Smooth muscle cell (in vitro differentiated cells): ENCODE results near the gene KAT7. TPM values are rescaled to one million over a fixed set of nuclear protein-coding genes. Genes with fewer than 3 reads are reported as not detected.

Experiments used
- DNase-seq: peaks from one replicate; lab custom pipeline; 2025; ENCODE audit not compliant: unreplicated experiment; lab: John Stamatoyannopoulos, UW
- H2AFZ ChIP-seq: fragments of 200-600 bp; sonication (generic); 2 replicates; pipeline ENCODE4 v1.6.0; 2016; ENCODE audit warnings: antibody characterized with exemption, low read depth, mild to moderate bottlenecking
- H3F3A ChIP-seq: fragments of 200-600 bp; sonication (generic); 2 replicates; pipeline ENCODE4 v1.6.0; 2017; ENCODE audit warnings: antibody characterized with exemption, low read depth
- H3K27ac ChIP-seq: fragments of 200-600 bp; sonication (generic); 2 replicates; pipeline ENCODE4 v1.5.1; 2016; ENCODE audit warnings: low read depth, mild to moderate bottlenecking
- H3K27me3 ChIP-seq: fragments of 200-600 bp; sonication (generic); 2 replicates; pipeline ENCODE4 v1.6.1; 2016; ENCODE audit warnings: low read depth, mild to moderate bottlenecking
- H3K36me3 ChIP-seq: fragments of 200-600 bp; sonication (generic); 2 replicates; pipeline ENCODE4 v1.5.1; 2016; ENCODE audit warnings: low read depth
- H3K4me1 ChIP-seq: fragments of 200-600 bp; sonication (generic); 2 replicates; pipeline ENCODE4 v1.5.1; 2016; ENCODE audit warnings: low read depth
- H3K4me2 ChIP-seq: fragments of 200-600 bp; sonication (generic); 2 replicates; pipeline ENCODE4 v1.6.0; 2016; ENCODE audit warnings: mild to moderate bottlenecking
- H3K4me3 ChIP-seq: fragments of 200-600 bp; sonication (generic); 2 replicates; pipeline ENCODE4 v1.5.1; 2016; ENCODE audit warnings: mild to moderate bottlenecking
- H3K79me2 ChIP-seq: fragments of 200-600 bp; sonication (generic); 2 replicates; pipeline ENCODE4 v1.6.0; 2016; ENCODE audit warnings: low read depth, mild to moderate bottlenecking
- H3K9ac ChIP-seq: fragments of 200-600 bp; sonication (generic); 2 replicates; pipeline ENCODE4 v1.6.0; 2016; ENCODE audit warnings: low read depth
- H3K9me3 ChIP-seq: fragments of 200-600 bp; sonication (generic); replicated peaks from 2 replicates; pipeline ENCODE4 v1.5.1; 2016; ENCODE audit warnings: low read depth
- H4K20me1 ChIP-seq: fragments of 200-600 bp; sonication (generic); 2 replicates; pipeline ENCODE4 v1.6.0; 2016; ENCODE audit warnings: low read depth
- WGBS: methylation state at CpG from one replicate; pipeline ENCODE4 v1.1.7; 2016; ENCODE audit warnings: low lambda C conversion rate; 5-methylcytosine and 5-hydroxymethylcytosine counted together
- polyA plus RNA-seq: library from polyadenylated mRNA; unstranded; fragments of >200 nt; fragmentation: Nextera tagmentation; extraction: Ambion mirVana; gene quantifications from 2 replicates; pipeline ENCODE4 v1.2.1, GENCODE V29; 2016
- total RNA-seq: library from RNA; depleted of rRNA; stranded (reverse); fragments of >200 nt; gene quantifications from 2 replicates; pipeline ENCODE4 v1.2.3, GENCODE V29; 2014
- TF ChIP-seq, protein P1 (sequence below): fragments of 200-600 bp; sonication (generic); IDR thresholded peaks from 2 replicates; pipeline ENCODE4 v1.5.1; 2017; ENCODE audit warnings: borderline replicate concordance, mild to moderate bottlenecking, antibody characterized with exemption; ENCODE audit not compliant: insufficient read depth, poor library complexity, severe bottlenecking

KAT7 gene
- total and polyA plus RNA-seq, 2 experiments from 2014 or later: 21.7 to 32.0 TPM

DNA sequence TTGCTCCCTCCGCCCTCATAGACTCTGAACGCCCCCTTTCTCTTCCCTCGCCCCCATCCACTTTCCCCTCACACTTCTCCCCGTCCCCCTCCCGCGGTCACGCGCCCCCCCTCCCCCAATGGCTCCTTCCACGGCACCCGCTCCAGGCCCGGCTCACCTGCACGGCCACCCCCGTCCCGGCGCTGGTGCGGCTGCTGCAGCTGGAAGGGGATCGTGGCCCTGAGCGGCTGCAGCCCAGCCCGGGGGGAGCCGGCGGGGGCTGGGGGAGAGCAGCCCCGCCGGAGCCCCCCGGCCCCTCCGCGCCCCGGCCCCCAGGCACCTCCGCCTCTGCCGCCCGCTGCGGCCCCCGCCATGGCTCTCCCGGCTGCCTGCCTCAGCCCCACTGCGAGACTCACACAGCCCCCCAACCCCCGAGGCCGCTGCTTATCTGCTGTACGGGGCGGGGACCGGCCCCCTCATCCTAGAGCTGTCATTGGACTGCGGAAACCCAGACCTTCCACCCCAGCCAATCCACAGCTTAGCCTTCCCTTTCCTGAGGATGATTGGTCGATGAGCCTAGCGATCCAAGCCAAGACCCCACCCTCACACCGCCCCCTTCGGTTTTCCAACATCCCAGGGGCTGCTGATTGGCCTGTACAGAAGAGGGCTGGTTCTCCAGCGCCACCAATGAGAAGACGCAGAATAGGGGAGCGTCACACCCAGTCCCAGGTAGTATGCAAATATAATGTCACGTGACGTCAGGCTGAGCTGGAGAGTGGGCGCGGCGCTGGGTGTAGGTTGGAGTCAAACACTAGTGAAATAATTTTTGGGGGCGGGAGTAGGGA is 24.5 kb upstream of the KAT7 start, which contains the start of gene FAM117A:
FAM117A (minus strand) TSS at position 397 of the 824 bp plus-strand sequence; CDS start at position 353, 44 bp downstream.
- no peaks in the 10 kb centered on the region for H3K79me2 ChIP-seq
- H3K27me3 ChIP-seq: peaks cover 12% of the 10 kb centered on the region
- no peak within 1 kb of the TSS for H3K27ac ChIP-seq
- peak; percentile 78 for DNase-seq
- peaks cover 16% of the 10 kb centered on the region for H3K4me1 ChIP-seq
- H3K4me2 ChIP-seq: peak within 1 kb of the TSS; percentile 94
- WGBS: under 1% methylated on average over 22 of the region's 53 CpGs
- peak within 1 kb of the TSS; percentile 75 for H2AFZ ChIP-seq
- peak within 1 kb of the TSS; percentile 83 for H3K4me3 ChIP-seq
- TF ChIP-seq, protein P1, sequence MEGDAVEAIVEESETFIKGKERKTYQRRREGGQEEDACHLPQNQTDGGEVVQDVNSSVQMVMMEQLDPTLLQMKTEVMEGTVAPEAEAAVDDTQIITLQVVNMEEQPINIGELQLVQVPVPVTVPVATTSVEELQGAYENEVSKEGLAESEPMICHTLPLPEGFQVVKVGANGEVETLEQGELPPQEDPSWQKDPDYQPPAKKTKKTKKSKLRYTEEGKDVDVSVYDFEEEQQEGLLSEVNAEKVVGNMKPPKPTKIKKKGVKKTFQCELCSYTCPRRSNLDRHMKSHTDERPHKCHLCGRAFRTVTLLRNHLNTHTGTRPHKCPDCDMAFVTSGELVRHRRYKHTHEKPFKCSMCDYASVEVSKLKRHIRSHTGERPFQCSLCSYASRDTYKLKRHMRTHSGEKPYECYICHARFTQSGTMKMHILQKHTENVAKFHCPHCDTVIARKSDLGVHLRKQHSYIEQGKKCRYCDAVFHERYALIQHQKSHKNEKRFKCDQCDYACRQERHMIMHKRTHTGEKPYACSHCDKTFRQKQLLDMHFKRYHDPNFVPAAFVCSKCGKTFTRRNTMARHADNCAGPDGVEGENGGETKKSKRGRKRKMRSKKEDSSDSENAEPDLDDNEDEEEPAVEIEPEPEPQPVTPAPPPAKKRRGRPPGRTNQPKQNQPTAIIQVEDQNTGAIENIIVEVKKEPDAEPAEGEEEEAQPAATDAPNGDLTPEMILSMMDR: no peak
- peak within 1 kb of the TSS; percentile 52 for H3K9ac ChIP-seq
- H3K36me3 ChIP-seq: no peaks in the 10 kb centered on the region
- no peaks in the 10 kb centered on the region for H3K9me3 ChIP-seq
- peaks cover 4% of the 10 kb centered on the region for H4K20me1 ChIP-seq
- peaks cover 4% of the 10 kb centered on the region for H3F3A ChIP-seq

DNA sequence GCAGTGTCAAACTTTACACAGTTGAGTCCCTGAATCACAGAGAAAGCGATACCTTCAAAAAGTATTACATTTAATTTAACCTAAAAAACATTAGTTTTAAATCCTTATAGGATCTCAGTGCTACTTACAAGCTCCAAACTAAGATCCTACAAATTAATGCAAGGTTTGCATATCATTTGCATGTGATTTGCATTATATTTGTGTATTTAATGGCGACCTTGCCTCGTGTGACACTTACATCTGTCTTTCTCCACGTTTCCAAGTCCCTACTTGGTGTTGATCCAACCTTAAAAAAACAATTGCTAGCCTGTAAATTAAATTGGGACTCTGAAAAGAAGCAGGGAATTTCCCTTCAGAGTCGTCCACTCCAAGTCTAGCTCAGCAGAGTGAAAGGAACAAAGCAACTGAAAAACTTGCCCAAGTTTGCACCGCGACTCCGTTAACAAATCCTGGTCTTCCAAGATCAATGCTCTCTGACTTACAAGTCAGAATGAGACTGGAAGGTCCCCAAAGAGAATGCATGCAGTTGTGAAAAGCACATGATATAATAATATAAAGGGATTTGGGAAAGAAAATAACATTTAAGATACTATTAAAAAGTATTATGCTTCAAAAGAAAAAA is 23.8 kb upstream of the KAT7 start:
- Histone ChIP-seq H3K36me3 (no peaks in the 10 kb centered on the region), H3K27me3 (peaks cover 12% of the 10 kb centered on the region), H4K20me1 (peaks cover 4% of the 10 kb centered on the region), H3K4me3 (peak overlapping the region; percentile 83), H2AFZ (peak overlapping the region; percentile 75), H3K9ac (no peak overlapping the region), H3K79me2 (no peaks in the 10 kb centered on the region), H3K9me3 (no peaks in the 10 kb centered on the region), H3K4me2 (peak overlapping the region; percentile 88), H3K4me1 (peaks cover 16% of the 10 kb centered on the region), H3K27ac (no peak overlapping the region), H3F3A (peaks cover 4% of the 10 kb centered on the region)
- 37% methylated on average over 8 of the region's 8 CpGs for WGBS
- TF ChIP-seq, protein P1: no peak
- DNase-seq: no peak

DNA sequence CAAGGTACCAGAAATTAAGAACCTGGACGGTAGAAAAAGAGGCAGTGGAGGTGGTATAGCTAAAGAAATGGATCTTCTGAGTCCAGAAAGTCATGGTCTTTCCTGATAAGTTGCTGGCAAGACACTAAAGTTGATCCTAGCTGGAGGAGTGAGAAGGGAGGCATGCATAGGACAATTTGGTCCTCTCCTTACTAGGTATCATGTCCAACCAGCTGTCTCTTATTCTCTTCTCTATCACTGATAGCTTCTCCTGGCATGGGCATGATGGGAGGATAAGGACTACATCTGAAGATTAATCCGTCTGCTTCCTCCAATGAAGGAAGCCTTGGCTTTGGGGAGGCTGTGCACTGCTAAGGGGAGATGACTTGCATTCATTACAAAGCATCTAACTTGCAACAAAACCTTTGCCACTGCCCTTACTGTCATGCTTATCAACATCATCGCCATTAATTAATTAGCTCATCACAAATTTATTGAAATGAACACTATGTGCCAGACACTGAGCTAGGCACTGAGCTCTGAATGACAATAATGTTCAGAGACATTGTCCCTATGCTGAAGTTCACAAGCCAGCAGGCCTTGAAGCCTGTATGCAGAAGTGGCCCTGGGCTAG is 21.5 kb upstream of the KAT7 start:
- Histone ChIP-seq H3K4me3 (no peak overlapping the region), H3F3A (no peaks in the 10 kb centered on the region), H2AFZ (no peak overlapping the region), H3K9me3 (no peaks in the 10 kb centered on the region), H4K20me1 (peaks cover 4% of the 10 kb centered on the region), H3K36me3 (no peaks in the 10 kb centered on the region), H3K27me3 (peaks cover 12% of the 10 kb centered on the region), H3K9ac (no peak overlapping the region), H3K79me2 (no peaks in the 10 kb centered on the region), H3K4me1 (peaks cover 14% of the 10 kb centered on the region), H3K4me2 (no peak overlapping the region), H3K27ac (no peak overlapping the region)
- TF ChIP-seq, protein P1: no peak
- no peak for DNase-seq
- WGBS: 70% methylated on average over 3 of the region's 3 CpGs
